Keratinocyte (primary cell): ENCODE results near the gene CTXN1. TPM values are rescaled to one million over a fixed set of nuclear protein-coding genes. Genes with fewer than 3 reads are reported as not detected.
A peak's percentile ranks its signal among the peaks of the same experiment; 100 is the strongest.

ENCODE experiments used
- DNase-seq: peaks from one replicate; pipeline ENCODE4 v3.0.0-alpha.2; 2011; ENCODE audit warnings: low read depth, missing footprints, low spot score
- FAIRE-seq: peaks from 2 replicates; lab custom pipeline; 2011; peaks lifted over from hg19 to GRCh38; lab: Jason Lieb, UNC
- H2AFZ ChIP-seq: 2 replicates; pipeline ENCODE4 v1.6.0; 2012; ENCODE audit warnings: low read length, control low read depth, inconsistent platforms; ENCODE audit not compliant: control insufficient read depth
- H3K27ac ChIP-seq: 2 replicates; pipeline ENCODE4 v1.5.1; 2011; ENCODE audit warnings: low read length; ENCODE audit not compliant: control insufficient read depth, insufficient read depth
- H3K27me3 ChIP-seq: 3 replicates; pipeline ENCODE4 v1.6.0; 2011; ENCODE audit warnings: low read length; ENCODE audit not compliant: control insufficient read depth, insufficient read depth; ENCODE audit errors: extremely low read depth
- H3K36me3 ChIP-seq, 2 experiments: 2 replicates in 1 of 2; 3 replicates in 1 of 2; pipeline ENCODE4 v1.5.1; 2011; ENCODE audit warnings: low read length in 2 of 2, mild to moderate bottlenecking in 1 of 2; ENCODE audit not compliant: control insufficient read depth in 2 of 2, insufficient read depth in 2 of 2; ENCODE audit errors: extremely low read depth in 1 of 2
- H3K4me1 ChIP-seq: 3 replicates; pipeline ENCODE4 v1.5.1; 2011; ENCODE audit warnings: low read length; ENCODE audit not compliant: control insufficient read depth, insufficient read depth; ENCODE audit errors: extremely low read depth
- H3K4me2 ChIP-seq: 3 replicates; pipeline ENCODE4 v1.6.0; 2011; ENCODE audit warnings: low read depth, low read length; ENCODE audit not compliant: control insufficient read depth, insufficient read depth; ENCODE audit errors: extremely low read depth
- H3K4me3 ChIP-seq, 3 experiments: fragments of 200-600 bp in 1 of 3; sonication (generic) in 1 of 3; 2 replicates in 2 of 3; 3 replicates in 1 of 3; pipeline ENCODE4 v1.5.1; 2011 to 2016; ENCODE audit warnings: low read length in 3 of 3, mild to moderate bottlenecking in 3 of 3, control low read depth in 2 of 3, inconsistent platforms in 1 of 3, low read depth in 1 of 3, mixed read lengths in 1 of 3, mixed run types in 1 of 3, moderate library complexity in 1 of 3; ENCODE audit not compliant: control insufficient read depth in 2 of 3, insufficient read depth in 2 of 3; ENCODE audit errors: extremely low read depth in 1 of 3
- H3K79me2 ChIP-seq: 2 replicates; pipeline ENCODE4 v1.6.0; 2012; ENCODE audit warnings: low read length; ENCODE audit not compliant: control insufficient read depth, insufficient read depth
- H3K9ac ChIP-seq: 3 replicates; pipeline ENCODE4 v1.6.0; 2011; ENCODE audit warnings: low read length; ENCODE audit not compliant: control insufficient read depth, insufficient read depth; ENCODE audit errors: extremely low read depth
- H3K9me1 ChIP-seq: 3 replicates; pipeline ENCODE4 v1.6.0; 2011; ENCODE audit warnings: low read length; ENCODE audit not compliant: control insufficient read depth, insufficient read depth; ENCODE audit errors: extremely low read depth
- H3K9me3 ChIP-seq: 2 replicates; pipeline ENCODE4 v1.5.1; 2012; ENCODE audit warnings: low read depth, low read length; ENCODE audit not compliant: control insufficient read depth
- H4K20me1 ChIP-seq: 3 replicates; pipeline ENCODE4 v1.6.0; 2011; ENCODE audit warnings: low read length; ENCODE audit not compliant: control insufficient read depth, insufficient read depth; ENCODE audit errors: extremely low read depth
- EZH2 ChIP-seq: IDR thresholded peaks from one replicate; pipeline ENCODE4 v1.6.1; 2012; ENCODE audit warnings: inconsistent platforms, mild to moderate bottlenecking, low read length, moderate library complexity
- dilution Hi-C: fragments of 300-500 bp; cut with MboI; formaldehyde crosslinking; loops from one replicate; pipeline ENCODE4 v1.7.0; 2020; ENCODE audit warnings: low sequenced_read_pairs; ENCODE audit not compliant: extremely low pct_ligation_motif_present
- polyA plus RNA-seq, 5 experiments: library from polyadenylated mRNA; depleted of rRNA in 3 of 5; stranded (reverse) in 3 of 5; stranded (forward) in 1 of 5; unstranded in 1 of 5; fragments of >200 nt; gene quantifications; 1 replicate in 1 of 5; 2 replicates in 3 of 5; 3 replicates in 1 of 5; pipeline versions ENCODE4 v1.2.1 to v1.2.3, GENCODE V29; 2011 to 2012; ENCODE audit warnings: missing spikeins in 2 of 5, low read depth in 1 of 5, low replicate concordance in 1 of 5
- TF ChIP-seq, protein P1 (sequence below), 3 experiments: IDR thresholded peaks in 1 of 3; conservative IDR thresholded peaks in 1 of 3; optimal IDR thresholded peaks in 1 of 3; 2 replicates in 2 of 3; 3 replicates in 1 of 3; pipeline versions ENCODE3 to v1.5.1; 2011; ENCODE audit warnings: low read length in 3 of 3, mild to moderate bottlenecking in 3 of 3, moderate library complexity in 2 of 3, control low read depth in 1 of 3, inconsistent platforms in 1 of 3; ENCODE audit not compliant: insufficient read depth in 2 of 3; ENCODE audit errors: extremely low read depth in 1 of 3

The CTXN1 gene
- polyA plus RNA-seq, 1 donor (not counting 4 experiments of a cell fraction or from before 2014, with no cell fraction given) = 0.41 TPM

DNA sequence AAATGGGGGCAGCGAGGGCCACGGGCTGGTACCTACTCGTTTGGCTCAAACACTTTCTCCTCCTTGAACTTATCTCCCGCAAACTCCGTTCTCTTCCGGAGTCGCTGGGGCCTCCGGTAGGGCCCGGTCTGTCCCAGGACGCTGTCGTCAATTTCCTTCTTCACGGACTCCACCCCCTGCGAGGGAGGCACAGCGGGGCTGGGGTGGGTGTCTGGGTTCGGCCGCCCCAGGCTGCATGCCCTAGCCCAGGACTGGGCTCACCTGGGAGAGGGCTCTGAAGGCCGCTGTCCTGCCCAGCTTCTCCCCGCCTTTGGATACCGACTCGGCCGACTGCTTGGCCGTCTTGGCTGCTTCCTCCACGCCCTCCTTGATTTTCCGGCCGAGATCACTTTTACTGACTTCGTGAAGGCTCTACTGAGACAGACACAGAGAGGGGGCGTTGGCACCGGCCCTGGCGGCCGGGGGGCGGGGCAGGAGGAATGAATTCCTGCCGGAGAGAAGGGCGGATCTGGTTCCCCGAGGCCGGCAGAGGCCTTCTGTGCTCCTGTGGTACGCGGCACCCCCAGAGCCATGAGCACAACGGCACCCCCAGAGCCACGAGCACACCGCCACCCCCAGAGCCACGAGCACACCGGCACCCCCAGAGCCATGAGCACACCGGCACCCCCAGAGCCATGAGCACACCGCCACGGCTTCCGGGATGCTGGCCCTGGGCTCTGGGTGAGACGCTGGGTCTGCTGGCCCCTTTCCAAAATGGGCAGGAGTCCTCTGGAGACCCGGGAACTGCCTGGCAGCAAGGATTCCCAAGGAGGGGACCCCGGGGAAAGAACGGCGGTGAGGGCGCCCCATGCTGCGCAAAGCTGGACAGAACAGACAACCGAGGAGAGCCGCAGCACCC, 8.1 kb upstream of the CTXN1 start:
- Histone ChIP-seq H3K9ac (no peak overlapping the region), H3K4me2 (no peak overlapping the region), H3K4me3 (no peak overlapping the region), H3K9me3 (no peaks in the 10 kb centered on the region), H3K36me3 (peaks cover 37 to 40% of the 10 kb centered on the region in 2 experiments), H3K9me1 (no peaks in the 10 kb centered on the region), H3K27me3 (no peaks in the 10 kb centered on the region), H3K27ac (no peak overlapping the region), H2AFZ (no peak overlapping the region), H4K20me1 (no peaks in the 10 kb centered on the region), H3K4me1 (peaks cover 13% of the 10 kb centered on the region), H3K79me2 (peaks cover 2% of the 10 kb centered on the region)
- dilution Hi-C loops = no loop called here
- no peak for DNase-seq
- TF ChIP-seq EZH2 = no peak
- TF ChIP-seq, protein P1, sequence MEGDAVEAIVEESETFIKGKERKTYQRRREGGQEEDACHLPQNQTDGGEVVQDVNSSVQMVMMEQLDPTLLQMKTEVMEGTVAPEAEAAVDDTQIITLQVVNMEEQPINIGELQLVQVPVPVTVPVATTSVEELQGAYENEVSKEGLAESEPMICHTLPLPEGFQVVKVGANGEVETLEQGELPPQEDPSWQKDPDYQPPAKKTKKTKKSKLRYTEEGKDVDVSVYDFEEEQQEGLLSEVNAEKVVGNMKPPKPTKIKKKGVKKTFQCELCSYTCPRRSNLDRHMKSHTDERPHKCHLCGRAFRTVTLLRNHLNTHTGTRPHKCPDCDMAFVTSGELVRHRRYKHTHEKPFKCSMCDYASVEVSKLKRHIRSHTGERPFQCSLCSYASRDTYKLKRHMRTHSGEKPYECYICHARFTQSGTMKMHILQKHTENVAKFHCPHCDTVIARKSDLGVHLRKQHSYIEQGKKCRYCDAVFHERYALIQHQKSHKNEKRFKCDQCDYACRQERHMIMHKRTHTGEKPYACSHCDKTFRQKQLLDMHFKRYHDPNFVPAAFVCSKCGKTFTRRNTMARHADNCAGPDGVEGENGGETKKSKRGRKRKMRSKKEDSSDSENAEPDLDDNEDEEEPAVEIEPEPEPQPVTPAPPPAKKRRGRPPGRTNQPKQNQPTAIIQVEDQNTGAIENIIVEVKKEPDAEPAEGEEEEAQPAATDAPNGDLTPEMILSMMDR (optimal IDR thresholded peaks at IDR 0.05 in 1 of 3, IDR thresholded peaks at IDR 0.05 in 1 of 3, conservative IDR thresholded peaks at IDR 0.05 in 1 of 3; ENCODE audit: extremely low read depth in 1 of 3, insufficient read depth in 2 of 3, low read length in 3 of 3) = no peak
- FAIRE-seq = no peak

GRCh38 chr19:7933411-7933810, 7.5 kb upstream of the CTXN1 start:
- Histone ChIP-seq H3K27me3 (no peaks in the 10 kb centered on the region), H3K4me2 (no peak overlapping the region), H3K9me1 (no peaks in the 10 kb centered on the region), H3K9ac (no peak overlapping the region), H3K9me3 (no peaks in the 10 kb centered on the region), H2AFZ (no peak overlapping the region), H3K36me3 (peaks cover 36 to 40% of the 10 kb centered on the region in 2 experiments), H3K27ac (no peak overlapping the region), H3K4me3 (no peak overlapping the region), H4K20me1 (no peaks in the 10 kb centered on the region), H3K79me2 (peaks cover 2% of the 10 kb centered on the region), H3K4me1 (peaks cover 20% of the 10 kb centered on the region)
- dilution Hi-C loops = no loop called here
- TF ChIP-seq, protein P1 (optimal IDR thresholded peaks at IDR 0.05 in 1 of 3, IDR thresholded peaks at IDR 0.05 in 1 of 3, conservative IDR thresholded peaks at IDR 0.05 in 1 of 3; ENCODE audit: extremely low read depth in 1 of 3, insufficient read depth in 2 of 3, low read length in 3 of 3) = peak; percentile 31 to 45 (median 33)
- no peak for TF ChIP-seq EZH2
- DNase-seq (no peak), FAIRE-seq (no peak)
